ENCODE measurements around the gene ZNF688. TPM values are rescaled to one million over a fixed set of nuclear protein-coding genes. Genes with fewer than 3 reads are reported as not detected.

ZNF688 gene
- total and polyA plus RNA-seq, 2 of the 13 experiments (the other 11 are each of a cell fraction or from before 2014, with no cell fraction given), result 2.4 to 5.4 TPM

DNA sequence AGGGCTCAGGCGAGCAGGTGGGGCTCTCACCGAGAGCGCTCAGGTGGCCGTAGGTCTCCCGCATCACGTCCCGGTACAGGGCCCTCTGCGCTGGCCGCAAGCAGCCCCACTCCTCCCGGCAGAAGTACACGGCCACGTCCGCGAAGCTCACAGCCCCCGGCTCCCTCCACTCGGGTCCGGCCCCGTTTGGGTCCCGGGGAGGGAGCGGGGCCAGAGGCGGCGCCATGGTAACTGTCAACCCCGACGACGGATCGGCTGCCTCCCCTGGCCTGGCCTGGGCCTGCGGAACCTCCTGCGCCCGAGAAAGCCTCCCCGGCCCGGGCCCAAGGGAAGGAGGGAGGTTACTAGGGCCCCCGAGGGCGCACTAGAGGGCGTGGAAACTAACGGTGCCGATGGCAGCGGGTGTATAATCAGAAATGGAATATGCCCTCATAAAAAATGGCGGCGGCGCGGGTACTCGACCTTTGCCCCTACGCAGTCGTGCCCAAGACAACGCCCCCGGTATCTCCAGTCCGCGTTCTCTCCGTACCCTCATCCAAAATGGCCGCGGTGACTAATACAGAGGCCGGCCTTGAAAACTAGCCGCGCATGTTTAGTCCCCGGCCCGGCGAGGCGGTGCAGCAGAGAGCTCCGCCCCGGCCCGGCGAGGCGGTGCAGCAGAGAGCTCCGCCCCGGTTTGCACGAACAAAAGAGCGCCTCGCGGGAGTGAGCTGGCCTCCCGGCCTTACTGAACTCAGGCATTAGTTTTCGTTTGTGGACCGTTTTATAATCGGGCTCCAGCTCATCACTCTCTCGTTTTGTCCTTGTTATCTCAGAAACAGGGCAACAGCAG lies 13.3 kb downstream of the ZNF688 start, which contains the start of gene ZNF764 (continued):
- TF ChIP-seq ZNF660 (CRISPR knock-in tag; IDR thresholded peaks at IDR 0.05; ENCODE audit: borderline replicate concordance, low read depth) (0 out of 2 replicates have a peak, but pooled peaks have one; percentile 71), NR2C2 (CRISPR knock-in tag; IDR thresholded peaks at IDR 0.05; ENCODE audit: borderline replicate concordance) (peak; percentile 99), HMGXB4 (CRISPR knock-in tag; IDR thresholded peaks at IDR 0.05; ENCODE audit: borderline replicate concordance in 1 of 2, low read depth in 1 of 2) (peak; percentile 19 to 98), ZNF788 (CRISPR knock-in tag; IDR thresholded peaks at IDR 0.05; ENCODE audit: borderline replicate concordance) (peak; percentile 29), ZFP91 (CRISPR knock-in tag; IDR thresholded peaks at IDR 0.05; ENCODE audit: borderline replicate concordance) (peak; percentile 81; the same call in 1 of the 2 replicates), WIZ (CRISPR knock-in tag; IDR thresholded peaks at IDR 0.05) (peak; percentile 76), CREBL2 (CRISPR knock-in tag; IDR thresholded peaks at IDR 0.05; ENCODE audit: borderline replicate concordance) (no peak; the same call in 1 of the 2 replicates), ZNF317 (CRISPR knock-in tag; IDR thresholded peaks at IDR 0.05) (peak; percentile 92), ZNF878 (CRISPR knock-in tag; IDR thresholded peaks at IDR 0.05) (peak; percentile 55), ZNF296 (CRISPR knock-in tag; conservative IDR thresholded peaks at IDR 0.05) (no peak)
- TF ChIP-seq, protein P1, sequence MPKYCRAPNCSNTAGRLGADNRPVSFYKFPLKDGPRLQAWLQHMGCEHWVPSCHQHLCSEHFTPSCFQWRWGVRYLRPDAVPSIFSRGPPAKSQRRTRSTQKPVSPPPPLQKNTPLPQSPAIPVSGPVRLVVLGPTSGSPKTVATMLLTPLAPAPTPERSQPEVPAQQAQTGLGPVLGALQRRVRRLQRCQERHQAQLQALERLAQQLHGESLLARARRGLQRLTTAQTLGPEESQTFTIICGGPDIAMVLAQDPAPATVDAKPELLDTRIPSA (CRISPR knock-in tag; IDR thresholded peaks at IDR 0.05; ENCODE audit: borderline replicate concordance), result peak; percentile 71
- TF ChIP-seq, protein P2, sequence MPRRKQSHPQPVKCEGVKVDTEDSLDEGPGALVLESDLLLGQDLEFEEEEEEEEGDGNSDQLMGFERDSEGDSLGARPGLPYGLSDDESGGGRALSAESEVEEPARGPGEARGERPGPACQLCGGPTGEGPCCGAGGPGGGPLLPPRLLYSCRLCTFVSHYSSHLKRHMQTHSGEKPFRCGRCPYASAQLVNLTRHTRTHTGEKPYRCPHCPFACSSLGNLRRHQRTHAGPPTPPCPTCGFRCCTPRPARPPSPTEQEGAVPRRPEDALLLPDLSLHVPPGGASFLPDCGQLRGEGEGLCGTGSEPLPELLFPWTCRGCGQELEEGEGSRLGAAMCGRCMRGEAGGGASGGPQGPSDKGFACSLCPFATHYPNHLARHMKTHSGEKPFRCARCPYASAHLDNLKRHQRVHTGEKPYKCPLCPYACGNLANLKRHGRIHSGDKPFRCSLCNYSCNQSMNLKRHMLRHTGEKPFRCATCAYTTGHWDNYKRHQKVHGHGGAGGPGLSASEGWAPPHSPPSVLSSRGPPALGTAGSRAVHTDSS (CRISPR knock-in tag; conservative IDR thresholded peaks at IDR 0.05), result no peak
- TF ChIP-seq, protein P3, sequence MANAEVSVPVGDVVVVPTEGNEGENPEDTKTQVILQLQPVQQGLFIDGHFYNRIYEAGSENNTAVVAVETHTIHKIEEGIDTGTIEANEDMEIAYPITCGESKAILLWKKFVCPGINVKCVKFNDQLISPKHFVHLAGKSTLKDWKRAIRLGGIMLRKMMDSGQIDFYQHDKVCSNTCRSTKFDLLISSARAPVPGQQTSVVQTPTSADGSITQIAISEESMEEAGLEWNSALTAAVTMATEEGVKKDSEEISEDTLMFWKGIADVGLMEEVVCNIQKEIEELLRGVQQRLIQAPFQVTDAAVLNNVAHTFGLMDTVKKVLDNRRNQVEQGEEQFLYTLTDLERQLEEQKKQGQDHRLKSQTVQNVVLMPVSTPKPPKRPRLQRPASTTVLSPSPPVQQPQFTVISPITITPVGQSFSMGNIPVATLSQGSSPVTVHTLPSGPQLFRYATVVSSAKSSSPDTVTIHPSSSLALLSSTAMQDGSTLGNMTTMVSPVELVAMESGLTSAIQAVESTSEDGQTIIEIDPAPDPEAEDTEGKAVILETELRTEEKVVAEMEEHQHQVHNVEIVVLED (CRISPR knock-in tag; IDR thresholded peaks at IDR 0.05; ENCODE audit: borderline replicate concordance), result peak; percentile 99

Measured in HepG2 (cell line).